OCI-LY3 (cell line): ENCODE results near the gene DISP3.

Experiments
- EZH2phosphoT487 ChIP-seq: fragments of 200-600 bp; shearing (Covaris generic); IDR thresholded peaks from 2 replicates; pipeline ENCODE4 v1.6.1; 2018; ENCODE audit warnings: antibody characterized with exemption, mixed run types, low read depth
- TF ChIP-seq, protein P1 (sequence below): fragments of 200-600, 300-600 bp; sonication (generic); IDR thresholded peaks from 2 replicates; pipeline ENCODE4 v1.5.1; 2014; ENCODE audit warnings: antibody characterized with exemption, low read length, low read depth

DNA sequence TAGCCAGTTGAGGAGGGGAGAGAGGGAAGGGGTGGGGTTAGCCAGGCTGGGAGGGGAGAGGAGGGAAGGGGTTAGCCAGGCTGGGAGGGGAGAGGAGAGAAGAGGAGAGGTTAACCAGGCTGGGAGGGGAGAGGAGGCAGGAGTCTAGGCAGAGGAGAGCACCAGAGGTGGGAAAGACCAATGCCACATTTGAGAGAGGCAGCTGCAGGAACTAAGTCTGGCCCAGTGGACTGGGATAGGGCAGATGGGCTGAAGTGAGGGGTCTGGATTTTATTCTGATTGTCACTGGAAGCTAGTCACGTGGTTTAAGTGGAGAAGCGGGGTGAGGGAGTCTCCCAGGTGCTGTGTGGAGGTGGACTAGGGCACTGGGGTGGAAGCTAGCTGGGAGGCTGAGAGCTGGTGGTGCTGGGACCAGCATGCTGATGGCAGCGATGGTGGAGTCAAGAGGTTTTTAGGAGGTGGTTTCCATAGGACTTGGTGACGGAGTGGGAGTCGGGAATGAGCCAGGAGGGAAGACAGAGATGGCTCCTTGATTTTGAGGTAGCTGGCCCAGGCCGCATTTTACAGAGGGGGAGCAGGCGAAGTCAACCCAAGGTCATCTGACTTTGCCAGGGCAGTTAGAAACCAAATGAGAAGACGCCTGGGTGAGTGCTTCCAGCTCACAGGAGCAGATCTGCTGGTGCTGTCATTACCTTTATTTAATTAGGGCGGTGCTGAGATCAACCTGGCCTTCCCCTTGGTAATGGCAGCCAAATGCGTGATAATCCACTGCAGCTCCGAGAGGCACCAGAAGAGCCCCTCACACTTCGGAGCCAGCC lies 42.8 kb downstream of the DISP3 start:
- TF ChIP-seq, protein P1, sequence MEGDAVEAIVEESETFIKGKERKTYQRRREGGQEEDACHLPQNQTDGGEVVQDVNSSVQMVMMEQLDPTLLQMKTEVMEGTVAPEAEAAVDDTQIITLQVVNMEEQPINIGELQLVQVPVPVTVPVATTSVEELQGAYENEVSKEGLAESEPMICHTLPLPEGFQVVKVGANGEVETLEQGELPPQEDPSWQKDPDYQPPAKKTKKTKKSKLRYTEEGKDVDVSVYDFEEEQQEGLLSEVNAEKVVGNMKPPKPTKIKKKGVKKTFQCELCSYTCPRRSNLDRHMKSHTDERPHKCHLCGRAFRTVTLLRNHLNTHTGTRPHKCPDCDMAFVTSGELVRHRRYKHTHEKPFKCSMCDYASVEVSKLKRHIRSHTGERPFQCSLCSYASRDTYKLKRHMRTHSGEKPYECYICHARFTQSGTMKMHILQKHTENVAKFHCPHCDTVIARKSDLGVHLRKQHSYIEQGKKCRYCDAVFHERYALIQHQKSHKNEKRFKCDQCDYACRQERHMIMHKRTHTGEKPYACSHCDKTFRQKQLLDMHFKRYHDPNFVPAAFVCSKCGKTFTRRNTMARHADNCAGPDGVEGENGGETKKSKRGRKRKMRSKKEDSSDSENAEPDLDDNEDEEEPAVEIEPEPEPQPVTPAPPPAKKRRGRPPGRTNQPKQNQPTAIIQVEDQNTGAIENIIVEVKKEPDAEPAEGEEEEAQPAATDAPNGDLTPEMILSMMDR, result no peak
- no peak for TF ChIP-seq EZH2phosphoT487
